C1 segment of cervical spinal cord (tissue), 14 donors: ENCODE measurements around the gene ERC2.

ENCODE experiments used
- DNase-seq, 14 donors: peaks; one replicate each; lab custom pipeline; 2025; lab: John Stamatoyannopoulos, UW

The ERC2 gene

GRCh38 chr3:55498520-55498919, 969.7 kb downstream of the ERC2 start:
- DNase-seq = no peak

GRCh38 chr3:55497250-55497649, 971.0 kb downstream of the ERC2 start:
- peak in 1 of 14 donors; percentile 9 for DNase-seq

DNA sequence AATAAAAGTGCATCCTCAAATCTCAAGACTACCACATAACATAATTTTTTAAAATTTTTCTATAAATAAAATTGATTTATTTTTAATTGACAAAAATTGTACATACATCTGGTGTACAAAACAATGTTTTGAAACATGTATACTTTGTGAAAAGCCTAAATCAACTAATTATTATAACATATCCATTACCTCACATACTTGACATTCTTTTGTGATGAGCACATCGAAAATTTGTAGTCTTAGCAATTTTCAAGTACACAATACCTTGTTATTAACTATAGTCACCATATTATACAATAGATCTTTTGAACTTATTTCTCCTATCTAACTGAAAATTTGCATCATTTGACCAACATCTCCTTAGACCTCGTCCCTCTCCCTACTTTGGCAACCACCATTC, 973.3 kb downstream of the ERC2 start:
- DNase-seq = no peak

DNA sequence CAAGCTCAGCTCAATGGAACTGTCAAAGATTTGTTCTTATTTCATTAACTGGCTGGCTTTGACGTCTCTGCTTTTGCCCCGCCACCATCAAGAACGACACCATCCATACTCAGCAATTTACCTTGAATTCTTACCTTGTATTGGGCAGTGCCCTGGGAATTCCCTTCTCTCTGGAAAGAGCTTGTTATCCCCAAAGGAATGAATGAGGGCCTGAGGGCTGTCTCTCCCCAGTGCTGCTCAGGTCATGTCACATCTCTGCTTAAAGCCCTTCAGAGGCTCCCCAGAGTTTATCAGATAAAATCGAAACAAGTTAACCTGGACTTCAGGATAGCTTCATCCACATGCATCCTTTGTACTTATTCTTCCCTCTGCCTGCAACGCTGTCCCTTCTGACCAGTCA, 975.3 kb downstream of the ERC2 start:
- no peak for DNase-seq

GRCh38 chr3:55491296-55491816, 976.9 kb downstream of the ERC2 start:
- DNase-seq = no peak

GRCh38 chr3:55490276-55490913, 977.9 kb downstream of the ERC2 start:
- DNase-seq = no peak

DNA sequence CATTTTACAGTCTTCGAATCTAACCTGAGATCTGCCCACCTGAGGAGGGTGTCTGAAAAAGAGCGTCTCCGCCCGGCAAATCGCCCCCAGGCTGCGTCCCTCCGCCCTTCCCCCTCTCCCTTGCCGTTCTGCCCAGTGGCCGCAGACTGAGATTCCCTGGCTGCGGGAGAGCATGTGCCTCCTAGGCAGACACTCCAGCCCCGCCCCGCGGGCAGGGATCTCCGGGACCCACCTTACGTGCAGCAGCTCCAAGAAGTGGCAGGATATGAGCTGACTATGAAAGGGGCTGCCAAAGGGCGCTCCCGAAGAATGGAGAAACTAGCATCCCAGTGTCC, 978.5 kb downstream of the ERC2 start:
- peak in 1 of 14 donors; percentile 7 for DNase-seq

DNA sequence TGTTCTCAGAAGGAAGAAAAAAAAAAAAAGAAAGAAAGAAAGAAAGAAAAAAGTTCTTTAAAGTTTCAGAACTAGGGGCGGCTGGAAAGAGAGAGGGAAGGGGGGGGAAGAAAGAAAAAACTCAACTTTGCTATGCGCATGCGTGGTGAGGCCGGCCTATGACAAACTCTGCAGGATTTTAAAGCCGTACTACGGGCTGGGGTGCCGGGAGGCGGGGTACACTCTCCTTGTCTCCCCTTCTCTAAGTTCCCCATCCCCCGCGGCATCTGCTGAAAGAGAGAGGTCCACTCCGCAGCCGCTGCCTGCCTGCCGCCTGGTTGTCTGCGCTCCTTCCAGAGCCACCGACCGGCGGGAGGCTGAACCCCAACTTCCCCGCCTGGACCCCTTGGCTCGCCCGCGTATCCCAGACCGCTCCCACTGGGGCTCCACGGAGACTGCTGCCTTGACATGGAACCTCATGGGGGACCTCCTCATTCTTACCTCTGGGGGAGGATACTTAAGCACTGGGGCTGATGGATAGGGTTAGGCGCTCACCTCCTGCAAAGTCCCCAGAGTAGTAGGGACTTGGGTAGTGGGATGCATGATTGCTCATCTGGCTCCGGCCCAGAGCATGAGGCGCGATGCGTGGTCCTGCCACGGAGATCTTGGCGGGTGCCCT, 979.7 kb downstream of the ERC2 start:
- peak in 12 of 14 donors; percentile 14 to 72 (median 50) for DNase-seq

DNA sequence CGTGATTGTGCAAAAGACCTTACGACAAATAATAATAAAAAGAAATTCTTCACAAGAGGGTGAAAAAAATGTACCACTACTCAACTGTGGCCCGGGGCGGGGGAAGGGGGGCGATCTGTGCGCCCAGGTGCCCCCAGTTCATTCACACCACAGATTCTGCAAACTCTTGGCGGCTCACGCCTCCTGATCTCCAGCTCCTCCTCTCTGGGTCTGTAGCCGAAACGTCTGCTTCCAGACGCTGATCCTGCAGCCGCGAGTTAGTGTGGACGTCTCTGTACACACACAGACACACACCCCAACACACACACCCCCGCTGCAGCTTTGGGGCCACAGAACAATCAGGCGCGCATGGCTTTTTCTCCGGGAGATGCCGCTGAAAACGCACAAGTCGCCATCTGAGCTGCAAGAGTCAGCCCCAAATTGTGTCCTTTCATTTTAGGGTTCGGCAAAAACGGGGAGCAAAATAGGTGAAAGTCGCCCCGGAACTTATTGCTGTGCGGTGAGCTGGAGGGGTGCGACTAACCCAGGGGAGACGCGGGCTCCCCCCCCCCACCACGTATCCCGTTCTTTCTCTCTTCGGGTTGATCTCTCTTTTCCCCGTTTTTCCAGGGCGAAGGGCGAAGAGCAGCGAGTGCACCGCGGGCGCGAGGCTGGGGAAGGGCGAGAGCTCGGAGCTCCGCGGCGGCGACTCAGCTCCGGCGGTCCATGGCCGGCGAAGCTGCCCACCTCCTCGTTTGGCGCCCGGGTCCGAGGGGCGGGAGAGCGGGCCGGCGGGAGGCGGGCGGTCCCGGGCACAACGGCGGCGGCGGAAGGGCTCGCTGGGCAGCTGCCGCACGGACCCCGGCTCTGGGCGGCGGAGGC, 980.7 kb downstream of the ERC2 start:
- DNase-seq = peak in 8 of 14 donors; percentile 24 to 49 (median 40)

- DNase-seq = peak in 4 of 14 donors; percentile 35 to 53 (median 43)
These were observed 981.3 kb downstream of the ERC2 start, which contains the start of gene WNT5A for GRCh38 chr3:55486857-55487380. WNT5A (minus strand) TSS chr3:55487306; CDS start chr3:55486985, 321 bp downstream.

DNA sequence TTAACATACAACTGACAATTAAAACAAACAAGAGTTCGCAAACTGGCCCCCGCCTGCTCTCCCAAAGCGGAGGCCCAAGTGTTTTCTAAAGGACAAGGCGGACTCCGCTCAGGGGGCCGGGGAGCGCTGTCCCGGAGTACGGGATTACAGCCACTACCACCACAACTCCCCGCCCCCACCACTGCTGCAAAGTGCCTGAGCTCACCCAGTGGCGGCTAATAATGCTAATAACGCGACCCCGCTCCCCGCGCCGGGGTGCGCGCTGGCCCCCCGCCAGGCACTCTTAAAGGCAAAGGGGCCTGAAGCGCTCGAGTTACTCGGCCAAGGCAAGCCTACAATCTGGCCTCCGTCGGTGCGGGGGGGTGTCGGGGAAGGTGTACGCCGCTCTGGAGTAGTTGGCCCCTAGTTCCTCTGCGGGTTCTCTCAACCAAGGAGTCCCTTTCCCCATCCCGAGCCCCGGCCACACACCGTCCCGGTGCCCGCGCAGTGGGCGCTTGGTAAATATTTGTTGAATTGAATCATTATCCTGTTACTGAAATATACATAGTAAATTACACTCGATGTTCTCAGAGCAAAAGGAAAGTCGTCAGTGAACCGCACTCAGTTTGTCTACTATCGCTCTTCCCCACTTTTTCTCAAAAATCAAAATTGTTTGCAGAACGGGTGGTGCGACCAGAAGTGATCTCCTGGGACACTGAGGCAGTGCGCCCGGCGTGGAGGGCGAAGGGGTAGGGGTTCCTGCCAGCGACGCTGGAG, 982.0 kb downstream of the ERC2 start:
- peak in 8 of 14 donors; percentile 31 to 72 (median 48) for DNase-seq

DNA sequence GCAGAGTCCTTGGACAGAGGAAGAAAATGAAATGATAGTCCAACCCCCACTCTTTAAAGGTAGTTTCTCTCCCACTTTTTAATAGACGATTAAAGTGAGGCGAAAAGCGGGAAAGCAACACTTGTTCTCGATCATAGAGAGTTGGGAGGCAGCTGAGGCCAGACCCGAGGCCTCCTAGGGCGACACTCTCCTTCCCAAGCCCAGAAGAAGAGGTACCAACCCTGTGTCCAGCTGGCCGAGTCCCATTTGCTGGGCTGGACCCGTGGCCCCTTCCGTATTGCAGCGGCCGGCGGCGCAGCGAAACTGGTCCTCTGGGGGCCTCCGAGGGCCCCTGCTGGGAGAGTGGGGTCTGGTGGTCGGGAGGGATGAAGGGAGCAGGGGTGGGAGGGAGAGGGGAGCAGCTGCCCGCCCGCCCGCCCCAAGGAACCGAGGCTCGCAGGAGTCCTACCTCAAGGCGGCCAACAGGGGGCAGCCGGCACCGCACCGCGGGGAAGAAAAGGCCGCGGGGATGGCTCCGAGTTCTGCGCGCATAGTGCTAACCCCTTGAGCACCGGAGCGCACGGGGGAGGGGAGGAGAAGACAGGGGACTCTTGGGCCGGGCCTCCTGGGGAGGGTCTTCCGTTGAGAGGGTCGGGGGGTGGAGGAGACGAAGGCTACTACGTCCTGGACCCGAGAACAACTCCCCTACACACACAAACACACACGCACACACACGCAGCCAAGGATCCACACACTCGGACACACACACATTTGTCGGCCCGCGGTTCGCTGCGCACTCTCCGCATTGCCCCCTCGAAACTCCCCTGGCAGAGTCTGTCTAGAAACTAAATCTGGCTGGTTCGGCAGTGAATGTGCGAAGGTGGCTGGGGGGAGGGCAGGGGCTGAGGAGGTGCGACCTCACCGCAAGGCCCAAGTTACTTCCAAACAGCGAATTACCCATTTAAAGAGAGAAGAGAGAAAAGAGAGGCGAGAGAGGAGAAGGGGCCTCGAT, 983.2 kb downstream of the ERC2 start:
- peak; percentile 34 to 83 (median 52) for DNase-seq

- DNase-seq = no peak
These were observed 984.0 kb downstream of the ERC2 start for GRCh38 chr3:55484191-55484689.

GRCh38 chr3:55483196-55484095, 984.8 kb downstream of the ERC2 start:
- no peak for DNase-seq

GRCh38 chr3:55482496-55483195, 985.6 kb downstream of the ERC2 start:
- peak in 1 of 14 donors; percentile 12 for DNase-seq

- peak in 1 of 14 donors; percentile 26 for DNase-seq
These were observed 986.3 kb downstream of the ERC2 start for GRCh38 chr3:55481744-55482495.
